Heart right ventricle (tissue), 16 donors: ENCODE measurements around the gene RAD54L. TPM values are rescaled to one million over a fixed set of nuclear protein-coding genes. Genes with fewer than 3 reads are reported as not detected.

ENCODE experiments used
- ATAC-seq, 8 donors: fragments of 200-7000 bp; cut with Tn5 transposase; one replicate each; pipeline ENCODE4 v1.9.1; 2020; ENCODE audit warnings: mild to moderate bottlenecking in 8 of 8, moderate library complexity in 8 of 8, moderate number of reproducible peaks in 1 of 8
- DNase-seq, 2 donors: peaks; one replicate each; pipeline ENCODE4 v3.0.0-alpha.2; 2020
- H3K27ac ChIP-seq, 10 donors: fragments of 200-600 bp; sonication (generic) in 2 of 10; one replicate each; pipeline versions ENCODE4 v1.5.0 to v1.8.0; 2020 to 2022; ENCODE audit warnings: mild to moderate bottlenecking in 3 of 10
- H3K27me3 ChIP-seq, 7 donors: fragments of 200-600 bp; one replicate each; pipeline ENCODE4 v1.8.0; 2021 to 2022; ENCODE audit warnings: mild to moderate bottlenecking in 2 of 7
- H3K36me3 ChIP-seq, 9 donors: fragments of 200-600 bp; sonication (generic) in 1 of 9; one replicate each; pipeline versions ENCODE4 v1.5.0 to v1.8.0; 2020 to 2022; ENCODE audit warnings: mild to moderate bottlenecking in 2 of 9
- H3K4me1 ChIP-seq, 9 donors: fragments of 200-600 bp; sonication (generic) in 1 of 9; one replicate each; pipeline versions ENCODE4 v1.5.0 to v1.8.0; 2020 to 2022; ENCODE audit warnings: mild to moderate bottlenecking in 4 of 9
- H3K4me3 ChIP-seq, 10 donors: fragments of 200-600 bp; sonication (generic) in 2 of 10; one replicate each; pipeline versions ENCODE4 v1.5.0 to v1.8.0; 2020 to 2022; ENCODE audit warnings: mild to moderate bottlenecking in 7 of 10, moderate library complexity in 2 of 10
- H3K9me3 ChIP-seq, 11 donors: fragments of 200-600 bp in 10 of 11; sonication (generic) in 2 of 11; one replicate each; pipeline versions ENCODE4 v1.5.0 to v1.8.0; 2013 to 2022; ENCODE audit warnings: mild to moderate bottlenecking in 2 of 11, control low read depth in 1 of 11, moderate library complexity in 1 of 11
- WGBS, 2 donors: extraction: QIAGEN DNeasy Blood & Tissue Kit; methylation state at CpG; one replicate each; pipeline ENCODE4 v1.1.7; 2013; ENCODE audit warnings: inconsistent platforms in 1 of 2; 5-methylcytosine and 5-hydroxymethylcytosine counted together
- intact Hi-C, 10 donors: fragments of 100-400 bp; cut with DNase I; formaldehyde crosslinking; loops; one replicate each; pipeline versions ENCODE4 v1.11.1 to v1.14.2; 2022
- long read RNA-seq, 3 donors: library from polyadenylated mRNA; unstranded; transcript quantifications; one replicate each; pipeline ENCODE4 v2.0.0, GENCODE V29; 2020 to 2021
- polyA plus RNA-seq, 2 donors: library from polyadenylated mRNA; stranded (reverse); fragments of 200-250 nt; gene quantifications; one replicate each; pipeline ENCODE4 v1.2.3, GENCODE V29; 2013
- total RNA-seq, 10 donors: library from RNA; stranded (reverse); fragmentation: NEBNext Ultra II Directional in 3 of 10; extraction: Animal tissue kit (Norgen Biotek cat#: 25700) in 3 of 10; gene quantifications; one replicate each; pipeline versions ENCODE4 v1.2.1 to v1.2.4, GENCODE V29; 2021 to 2023
- TF ChIP-seq, protein P1 (sequence below), 9 donors: fragments of 200-600 bp; sonication (generic) in 2 of 9; IDR thresholded peaks; one replicate each; pipeline versions ENCODE4 v1.5.0 to v1.8.0; 2021 to 2022; ENCODE audit warnings: antibody characterized with exemption in 9 of 9, mild to moderate bottlenecking in 5 of 9, moderate library complexity in 1 of 9
- donor health status: Arrhythmogenic right ventricular cardiomyopathy.
- donor health status: ischemic (EF 13 %, LVEDD 7.1; RV severe dilation, severe dysfunction).
- donor health status: healthy with polysubstance abuse.
- donor health status: DM: no; HTN: yes; CAD: no.
- donor health status: DM: no; HTN: no; CAD: no.
- donor health status: ischemic (EF 25% LVEDD 6.9; RV normal size, moderate dysfunction).
- donor health status: ischemic (EF 25% LVEDD 5.7; RV mildly dilated, moderate dysfunction).
- donor health status: healthy.
- donor health status: DM: yes; HTN: yes; CAD: no.
- donor health status: Ischemic cardiomyopathy.
- donor health status: ischemic (EF 35%, LVEDD 5.7; RV mildly dilated, moderate dysfunction).
- donor health status: nonischemic (EF 11% LVEDD 7.7; RV severe dilation, severe dysfunction).
- donor health status: DM: yes; HTN: yes; CAD: no.
- donor health status: PGD.
- donor health status: ischemic (EF 29% LVEDD 5.4; RV normal size, mild dysfunction).
- donor health status: nonischemic (EF 23%, LVEDD 6.1; RV moderate dilation, normal function).

The RAD54L gene
- total RNA-seq (1 to 10 TPM in 3 of 10 donors, under 1 TPM in 6, not detected in 1; 0.42 to 2.8 (median 0.68) TPM), polyA plus RNA-seq (1 to 10 TPM in 1 of 2 donors, under 1 TPM in 1; 0.35 to 1.0 TPM)
- long read RNA-seq, donor 1: 0 reads
- long read RNA-seq, donor 2, partial matches to known transcripts: 0 of 1 reads
- long read RNA-seq, donor 2, other reads (novel, unspliced or antisense): 1 of 1 reads
- long read RNA-seq, donor 3: 0 reads

DNA sequence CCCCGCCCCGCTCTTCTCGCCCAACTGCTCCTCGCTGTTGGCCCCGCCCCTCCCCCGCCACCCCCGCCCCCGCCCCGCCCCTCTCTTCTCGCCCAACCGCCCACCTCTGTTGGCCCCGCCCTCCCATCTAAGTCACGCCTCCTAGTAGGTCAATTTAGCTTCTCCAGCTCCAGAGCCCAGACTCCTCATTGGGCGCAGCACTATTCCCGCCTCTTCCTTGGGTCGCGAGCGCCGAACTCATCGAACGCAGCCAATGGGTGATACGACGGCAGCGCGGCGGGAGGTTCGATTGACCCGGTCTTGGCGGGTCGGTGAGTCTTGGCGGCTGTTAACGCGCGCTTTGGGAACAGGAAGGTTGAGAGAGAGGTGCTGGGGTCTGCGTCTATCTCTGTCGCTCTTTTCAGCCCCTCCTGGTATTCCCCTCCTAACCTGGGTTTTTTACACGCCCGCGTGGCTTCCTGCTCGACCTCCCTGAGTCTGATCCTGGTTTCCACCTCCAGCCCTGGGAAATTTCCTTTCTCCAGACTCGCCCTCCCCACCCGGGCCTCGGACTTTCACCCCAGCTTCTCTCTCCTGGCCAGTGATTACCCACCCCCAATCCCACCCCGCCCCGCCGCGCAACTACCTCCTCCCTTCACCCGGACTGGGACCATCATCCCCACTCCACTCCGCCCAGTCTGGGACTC lies at the start of gene RAD54L:
Gene RAD54L, plus strand, starts transcription at position 328 of the 686 bp plus-strand sequence. CDS start 643 bp downstream, outside the sequence.
- intact Hi-C loops: loop anchor here in 6 of 10 donors (2.0 to 10.0 kb wide), 5 partner anchors 50 to 100 kb away; partner anchors contain the start of genes LRRC41 (in 3 of the 6), NSUN4 (in 3 of the 6) and UQCRH (in 3 of the 6)
- WGBS, 2 donors: 1 to 2% methylated on average over 38 to 49 of the region's 49 CpGs
- peak within 1 kb of the TSS; percentile 55 to 88 (median 62) for H3K4me3 ChIP-seq

DNA sequence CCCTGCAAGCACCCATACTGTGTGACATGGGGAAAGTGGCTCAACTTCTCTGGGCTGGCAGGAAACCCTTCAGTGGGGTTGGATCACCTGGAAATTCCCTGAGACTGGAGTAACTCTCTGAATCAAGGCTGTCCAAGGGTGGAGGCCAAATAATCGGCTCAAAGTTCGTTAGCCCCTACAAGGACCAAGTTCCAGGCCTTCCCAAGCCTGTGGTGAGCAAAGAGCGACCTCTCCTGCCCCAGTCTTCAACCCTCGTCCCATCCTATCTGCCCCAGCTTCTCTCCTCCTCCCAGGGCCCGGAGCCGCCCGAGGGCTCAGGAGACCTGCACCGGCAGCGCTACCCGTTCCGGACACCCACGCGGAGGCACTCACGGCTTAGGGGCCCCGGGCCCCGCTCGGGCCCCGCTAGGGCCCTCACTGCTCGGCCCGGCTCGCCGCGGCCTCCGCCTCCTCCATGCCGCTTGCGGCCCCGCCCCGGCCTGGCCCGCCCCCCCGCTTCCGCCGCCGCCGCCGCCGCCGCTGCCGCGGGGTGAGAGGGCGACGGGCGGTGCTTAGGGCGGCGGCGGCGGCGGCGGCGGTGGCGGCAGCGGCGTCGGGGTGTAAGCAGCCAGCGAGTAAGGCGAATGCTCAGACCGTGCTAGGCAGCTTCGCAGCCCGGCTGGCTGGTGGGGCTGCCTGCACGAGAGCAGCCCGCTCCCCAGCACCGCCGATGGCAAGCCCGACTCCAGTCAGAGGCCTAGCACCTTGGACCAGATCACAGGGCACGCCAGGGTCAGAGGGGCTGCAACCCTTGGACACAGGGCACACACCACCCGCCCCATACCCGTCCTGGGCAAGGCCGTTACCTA lies 49.4 kb upstream of the RAD54L start, which contains the start of gene POMGNT1:
Gene POMGNT1, minus strand, starts transcription at position 471 of the 848 bp plus-strand sequence. CDS start 613 bp downstream, outside the sequence.
- peaks cover 0 to 40% (median 7%) of the 10 kb centered on the region in 9 donors for H3K36me3 ChIP-seq
- H3K27me3 ChIP-seq: no peaks in the 10 kb centered on the region
- DNase-seq (peak; percentile 51 to 79), ATAC-seq (peak; percentile 72 to 94 (median 80))
- 0% methylated on average over 47 to 67 of the region's 67 CpGs for WGBS, 2 donors
- TF ChIP-seq, protein P1, sequence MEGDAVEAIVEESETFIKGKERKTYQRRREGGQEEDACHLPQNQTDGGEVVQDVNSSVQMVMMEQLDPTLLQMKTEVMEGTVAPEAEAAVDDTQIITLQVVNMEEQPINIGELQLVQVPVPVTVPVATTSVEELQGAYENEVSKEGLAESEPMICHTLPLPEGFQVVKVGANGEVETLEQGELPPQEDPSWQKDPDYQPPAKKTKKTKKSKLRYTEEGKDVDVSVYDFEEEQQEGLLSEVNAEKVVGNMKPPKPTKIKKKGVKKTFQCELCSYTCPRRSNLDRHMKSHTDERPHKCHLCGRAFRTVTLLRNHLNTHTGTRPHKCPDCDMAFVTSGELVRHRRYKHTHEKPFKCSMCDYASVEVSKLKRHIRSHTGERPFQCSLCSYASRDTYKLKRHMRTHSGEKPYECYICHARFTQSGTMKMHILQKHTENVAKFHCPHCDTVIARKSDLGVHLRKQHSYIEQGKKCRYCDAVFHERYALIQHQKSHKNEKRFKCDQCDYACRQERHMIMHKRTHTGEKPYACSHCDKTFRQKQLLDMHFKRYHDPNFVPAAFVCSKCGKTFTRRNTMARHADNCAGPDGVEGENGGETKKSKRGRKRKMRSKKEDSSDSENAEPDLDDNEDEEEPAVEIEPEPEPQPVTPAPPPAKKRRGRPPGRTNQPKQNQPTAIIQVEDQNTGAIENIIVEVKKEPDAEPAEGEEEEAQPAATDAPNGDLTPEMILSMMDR (IDR thresholded peaks at IDR 0.05): peak in 4 of 9 donors; percentile 33 to 48 (median 40)
- peaks cover 16 to 52% (median 41%) of the 10 kb centered on the region in 9 donors for H3K4me1 ChIP-seq
- intact Hi-C loops: no loop called here
- peak within 1 kb of the TSS; percentile 62 to 95 (median 77) for H3K4me3 ChIP-seq
- H3K27ac ChIP-seq: peak within 1 kb of the TSS in 9 of 10 donors; percentile 84 to 91 (median 89)
- H3K9me3 ChIP-seq: no peaks in the 10 kb centered on the region

More for the DNA sequence above, at the start of gene RAD54L:
- Histone ChIP-seq H3K9me3 (no peaks in the 10 kb centered on the region), H3K36me3 (peaks cover 0 to 8% (median 0%) of the 10 kb centered on the region in 9 donors), H3K27ac (peak within 1 kb of the TSS; percentile 39 to 89 (median 82)), H3K4me1 (peaks cover 2 to 22% (median 13%) of the 10 kb centered on the region in 9 donors), H3K27me3 (no peaks in the 10 kb centered on the region)
- peak; percentile 93 to 99 (median 95) for ATAC-seq
- TF ChIP-seq, protein P1 (IDR thresholded peaks at IDR 0.05): no peak
- peak; percentile 95 to 99 for DNase-seq

DNA sequence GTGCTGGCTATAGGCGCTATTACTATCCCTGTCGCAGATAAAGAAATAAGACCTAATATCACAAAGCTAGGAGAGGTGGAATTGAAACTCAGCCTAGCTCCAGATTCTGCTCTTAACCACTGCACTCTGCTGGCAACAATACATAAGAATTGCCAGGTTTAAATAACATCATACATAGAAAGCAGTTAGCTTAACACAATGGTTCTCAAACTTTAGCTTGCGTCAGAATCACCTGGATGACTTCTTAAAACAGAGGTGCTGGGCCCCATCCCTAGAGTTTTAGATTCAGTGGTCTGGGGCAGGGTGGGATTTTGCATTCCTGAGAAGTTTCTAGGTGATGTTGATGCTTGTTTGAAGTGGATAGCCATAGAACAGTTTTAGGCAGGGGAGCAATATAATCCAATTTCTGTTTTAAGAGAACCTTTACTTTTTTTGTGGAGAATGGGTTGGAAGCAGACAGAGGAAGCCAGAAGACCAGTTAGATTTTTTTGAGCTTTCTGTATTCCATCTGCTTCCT lies 48.3 kb upstream of the RAD54L start:
- Histone ChIP-seq H3K4me3 (peak overlapping the region in 9 of 10 donors; percentile 50 to 95 (median 79)), H3K27me3 (no peaks in the 10 kb centered on the region), H3K36me3 (peaks cover 0 to 29% (median 0%) of the 10 kb centered on the region in 9 donors), H3K9me3 (no peaks in the 10 kb centered on the region), H3K27ac (peak overlapping the region in 8 of 10 donors; percentile 84 to 91 (median 88)), H3K4me1 (peaks cover 16 to 58% (median 51%) of the 10 kb centered on the region in 9 donors)
- intact Hi-C loops: no loop called here
- TF ChIP-seq, protein P1 (IDR thresholded peaks at IDR 0.05): no peak
- WGBS, 2 donors: 62 to 64% methylated on average over 3 of the region's 3 CpGs
- no peak for ATAC-seq
- DNase-seq: no peak
